Activated T-cell treated with anti-CD3 and anti-CD28 coated beads for 48 hours (primary cell): Measurements from ENCODE around the gene CHRM1.
"Not testable (repeated sequence)": the region's sequence is repeated elsewhere in the genome, so short reads cannot be mapped to it uniquely, and the experiment has no call there.

ENCODE experiments used
- DNase-seq: peaks from one replicate; pipeline ENCODE4 v3.0.0-alpha.2; 2020; ENCODE audit warnings: low read depth

The CHRM1 gene

GRCh38 chr11:62875698-62876478 is 45.3 kb downstream of the CHRM1 start:
- DNase-seq, result no peak

- DNase-seq, result no peak
Measured at GRCh38 chr11:62874851-62875250, 46.3 kb downstream of the CHRM1 start.

- DNase-seq, result no peak
Measured at GRCh38 chr11:62865635-62866034, 55.5 kb downstream of the CHRM1 start.

- no peak for DNase-seq
Measured at GRCh38 chr11:62863687-62864335, 57.4 kb downstream of the CHRM1 start.

GRCh38 chr11:62861564-62862192 is 59.5 kb downstream of the CHRM1 start:
- not testable (repeated sequence) for DNase-seq

- no peak for DNase-seq
Measured at GRCh38 chr11:62860835-62861563, 60.2 kb downstream of the CHRM1 start.

GRCh38 chr11:62859281-62859703 is 61.9 kb downstream of the CHRM1 start:
- not testable (repeated sequence) for DNase-seq
